Chondrocyte (in vitro differentiated cells): Measurements from ENCODE around the gene OXSR1. TPM values are rescaled to one million over a fixed set of nuclear protein-coding genes. Genes with fewer than 3 reads are reported as not detected.
A peak's percentile ranks its signal among the peaks of the same experiment; 100 is the strongest.
"Not testable (repeated sequence)": the region's sequence is repeated elsewhere in the genome, so short reads cannot be mapped to it uniquely, and the experiment has no call there.

Experiments
- DNase-seq: peaks from one replicate; pipeline ENCODE4 v3.0.0; 2021; ENCODE audit warnings: mixed read lengths, low spot score
- H3K27ac Mint-ChIP-seq: one replicate; pipeline ENCODE4 v1.8.0; 2021; ENCODE audit warnings: mild to moderate bottlenecking, moderate library complexity, mixed read lengths; ENCODE audit not compliant: unreplicated experiment
- H3K27me3 Mint-ChIP-seq: 2 replicates; pipeline ENCODE4 v1.8.0; 2021; ENCODE audit warnings: low read depth, mixed read lengths
- H3K36me3 Mint-ChIP-seq: 2 replicates; pipeline ENCODE4 v1.8.0; 2021; ENCODE audit warnings: low read depth, mixed read lengths
- H3K4me1 Mint-ChIP-seq: 2 replicates; pipeline ENCODE4 v1.8.0; 2021; ENCODE audit warnings: low read depth, mild to moderate bottlenecking, mixed read lengths
- H3K4me3 Mint-ChIP-seq: one replicate; pipeline ENCODE4 v1.8.0; 2021; ENCODE audit warnings: mild to moderate bottlenecking, moderate library complexity, mixed read lengths; ENCODE audit not compliant: unreplicated experiment
- H3K9me3 Mint-ChIP-seq: 2 replicates; pipeline ENCODE4 v1.8.0; 2021; ENCODE audit warnings: low read depth, mixed read lengths
- total RNA-seq: library from RNA; stranded (reverse); gene quantifications from 3 replicates; pipeline ENCODE4 v1.2.1, GENCODE V29; 2021
- TF ChIP-seq, protein P1 (sequence below): fragments of 200-600 bp; sonication (generic); IDR thresholded peaks from 2 replicates; pipeline ENCODE4 v1.5.0; 2021; ENCODE audit warnings: antibody characterized with exemption, mild to moderate bottlenecking, moderate library complexity

OXSR1 gene
- total RNA-seq, 1 donor from 2014 or later, result 76.0 TPM

DNA sequence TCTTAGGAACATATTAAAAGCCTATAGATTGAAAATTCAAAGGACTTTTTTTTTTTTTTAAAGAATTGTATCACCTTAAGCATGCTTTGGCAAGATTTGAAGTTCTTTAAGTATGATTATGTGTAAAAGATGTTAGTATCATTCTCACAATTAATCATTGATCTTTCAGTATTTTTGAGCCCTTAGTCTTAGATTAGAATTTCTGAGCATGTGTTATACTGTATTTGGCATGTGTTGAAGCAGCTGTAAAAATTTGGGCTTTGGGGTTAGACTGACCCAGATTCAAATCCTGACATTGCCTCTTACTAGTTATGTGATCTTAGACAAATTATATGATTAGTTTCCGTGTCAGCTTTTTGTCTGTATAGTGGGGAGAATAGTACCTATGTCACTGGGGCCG lies 6.3 kb downstream of the OXSR1 start:
- TF ChIP-seq, protein P1, sequence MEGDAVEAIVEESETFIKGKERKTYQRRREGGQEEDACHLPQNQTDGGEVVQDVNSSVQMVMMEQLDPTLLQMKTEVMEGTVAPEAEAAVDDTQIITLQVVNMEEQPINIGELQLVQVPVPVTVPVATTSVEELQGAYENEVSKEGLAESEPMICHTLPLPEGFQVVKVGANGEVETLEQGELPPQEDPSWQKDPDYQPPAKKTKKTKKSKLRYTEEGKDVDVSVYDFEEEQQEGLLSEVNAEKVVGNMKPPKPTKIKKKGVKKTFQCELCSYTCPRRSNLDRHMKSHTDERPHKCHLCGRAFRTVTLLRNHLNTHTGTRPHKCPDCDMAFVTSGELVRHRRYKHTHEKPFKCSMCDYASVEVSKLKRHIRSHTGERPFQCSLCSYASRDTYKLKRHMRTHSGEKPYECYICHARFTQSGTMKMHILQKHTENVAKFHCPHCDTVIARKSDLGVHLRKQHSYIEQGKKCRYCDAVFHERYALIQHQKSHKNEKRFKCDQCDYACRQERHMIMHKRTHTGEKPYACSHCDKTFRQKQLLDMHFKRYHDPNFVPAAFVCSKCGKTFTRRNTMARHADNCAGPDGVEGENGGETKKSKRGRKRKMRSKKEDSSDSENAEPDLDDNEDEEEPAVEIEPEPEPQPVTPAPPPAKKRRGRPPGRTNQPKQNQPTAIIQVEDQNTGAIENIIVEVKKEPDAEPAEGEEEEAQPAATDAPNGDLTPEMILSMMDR, result no peak
- Mint-ChIP-seq H3K9me3 (no peaks in the 10 kb centered on the region), H3K27me3 (no peaks in the 10 kb centered on the region), H3K4me3 (no peak overlapping the region), H3K4me1 (peaks cover 80% of the 10 kb centered on the region), H3K36me3 (no peaks in the 10 kb centered on the region), H3K27ac (peak overlapping the region; percentile 43)
- no peak for DNase-seq

DNA sequence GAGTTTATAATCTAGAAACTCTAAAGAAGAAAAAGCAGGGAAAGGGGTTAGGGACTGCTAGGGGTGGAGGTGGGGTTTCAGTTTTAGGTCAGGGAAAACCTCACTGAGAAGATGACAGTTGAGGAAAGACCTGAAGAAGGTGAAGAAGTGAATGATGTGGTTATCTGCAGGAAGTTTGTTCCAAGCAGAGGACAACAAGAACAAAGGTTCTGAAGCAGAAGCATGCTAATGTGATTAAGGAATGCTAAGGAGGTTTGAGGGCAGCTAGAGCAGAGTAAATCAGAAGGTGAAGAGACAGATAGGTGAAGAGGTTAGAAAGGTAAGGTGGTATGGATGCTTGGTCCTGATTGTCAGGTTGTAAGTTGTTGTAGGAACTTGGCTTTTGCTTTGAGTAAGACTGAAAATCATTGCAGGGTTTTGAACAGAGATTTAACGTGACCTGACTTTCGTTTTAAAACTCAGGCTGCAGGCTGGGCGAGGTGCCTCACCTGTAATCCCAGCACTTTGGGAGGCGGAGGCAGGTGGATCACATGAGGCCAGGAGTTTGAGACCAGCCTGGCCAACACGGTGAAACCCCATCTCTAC lies 8.6 kb downstream of the OXSR1 start:
- H3K27ac Mint-ChIP-seq, result peak overlapping the region; percentile 91
- peaks cover 68% of the 10 kb centered on the region for H3K4me1 Mint-ChIP-seq
- no peak for DNase-seq

DNA sequence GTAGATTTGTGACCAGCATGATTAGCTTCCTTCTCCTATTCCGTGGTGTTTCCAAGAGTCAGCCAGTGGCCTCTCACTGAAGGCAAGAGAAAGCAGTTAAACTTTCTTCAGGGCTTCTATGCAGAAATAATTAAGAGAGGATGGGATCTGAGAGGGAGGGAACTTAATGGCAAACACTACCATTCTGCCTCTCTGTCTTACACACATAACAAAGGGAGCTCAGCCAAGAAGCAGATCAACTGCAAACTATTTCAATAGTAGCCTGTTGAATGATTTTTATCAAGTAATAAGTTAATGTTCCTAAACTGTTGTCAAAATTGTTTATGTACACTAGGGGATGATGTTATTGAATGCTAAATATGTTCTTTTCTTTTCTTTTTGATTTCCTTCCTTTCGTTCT lies 11.8 kb downstream of the OXSR1 start:
- peaks cover 1% of the 10 kb centered on the region for H3K36me3 Mint-ChIP-seq
- H3K27ac Mint-ChIP-seq, result peak overlapping the region; percentile 37
- peaks cover 52% of the 10 kb centered on the region for H3K4me1 Mint-ChIP-seq
- H3K27me3 Mint-ChIP-seq, result no peaks in the 10 kb centered on the region
- no peak overlapping the region for H3K4me3 Mint-ChIP-seq
- TF ChIP-seq, protein P1, result no peak
- H3K9me3 Mint-ChIP-seq, result no peaks in the 10 kb centered on the region
- DNase-seq, result no peak

More for the DNA sequence above, 8.6 kb downstream of the OXSR1 start:
- TF ChIP-seq, protein P1, result no peak
- no peaks in the 10 kb centered on the region for H3K9me3 Mint-ChIP-seq
- H3K36me3 Mint-ChIP-seq, result peaks cover 1% of the 10 kb centered on the region
- H3K27me3 Mint-ChIP-seq, result no peaks in the 10 kb centered on the region
- no peak overlapping the region for H3K4me3 Mint-ChIP-seq

DNA sequence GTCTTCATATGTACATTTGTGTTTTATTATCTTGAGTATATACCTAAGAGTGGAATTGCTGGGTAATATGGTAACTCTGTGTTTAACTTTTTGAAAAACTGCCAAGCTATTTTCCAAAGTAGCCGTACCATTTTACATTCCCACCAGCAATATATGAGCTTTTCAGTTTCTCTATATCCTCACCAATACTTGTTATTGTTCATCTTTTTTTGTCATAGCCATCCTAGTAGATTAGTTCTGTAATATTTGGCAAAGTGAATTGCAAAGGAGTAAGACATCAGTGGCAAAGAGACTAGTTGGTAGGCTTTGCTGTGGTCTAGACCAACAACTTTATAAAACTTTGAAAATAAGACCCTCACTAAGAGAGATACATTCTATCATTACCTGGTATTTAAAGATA lies 21.4 kb downstream of the OXSR1 start:
- Mint-ChIP-seq H3K4me3 (no peak overlapping the region), H3K36me3 (peaks cover 19% of the 10 kb centered on the region), H3K4me1 (peaks cover 15% of the 10 kb centered on the region), H3K9me3 (peaks cover 4% of the 10 kb centered on the region), H3K27me3 (no peaks in the 10 kb centered on the region), H3K27ac (no peak overlapping the region)
- TF ChIP-seq, protein P1, result no peak
- DNase-seq, result no peak

DNA sequence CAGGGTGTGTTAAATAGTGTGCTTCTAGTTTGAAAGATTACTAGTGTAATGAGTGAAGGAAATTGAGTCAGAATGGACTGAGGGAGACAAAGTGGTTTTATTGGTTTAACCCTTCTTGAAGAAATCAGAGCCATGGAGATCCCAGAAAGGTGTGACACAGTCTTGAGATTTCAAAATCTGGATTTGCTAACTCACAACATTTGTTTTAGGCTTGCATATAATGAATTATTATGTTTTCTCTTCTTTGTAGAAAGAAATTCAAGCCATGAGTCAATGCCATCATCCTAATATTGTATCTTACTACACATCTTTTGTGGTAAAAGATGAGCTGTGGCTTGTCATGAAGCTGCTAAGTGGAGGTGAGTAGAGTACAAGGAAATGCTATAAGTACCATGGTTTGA lies 25.1 kb downstream of the OXSR1 start:
- Mint-ChIP-seq H3K4me1 (peaks cover 9% of the 10 kb centered on the region), H3K36me3 (peaks cover 18% of the 10 kb centered on the region), H3K9me3 (peaks cover 4% of the 10 kb centered on the region), H3K27me3 (no peaks in the 10 kb centered on the region), H3K27ac (no peak overlapping the region), H3K4me3 (no peak overlapping the region)
- TF ChIP-seq, protein P1, result no peak
- DNase-seq, result no peak

DNA sequence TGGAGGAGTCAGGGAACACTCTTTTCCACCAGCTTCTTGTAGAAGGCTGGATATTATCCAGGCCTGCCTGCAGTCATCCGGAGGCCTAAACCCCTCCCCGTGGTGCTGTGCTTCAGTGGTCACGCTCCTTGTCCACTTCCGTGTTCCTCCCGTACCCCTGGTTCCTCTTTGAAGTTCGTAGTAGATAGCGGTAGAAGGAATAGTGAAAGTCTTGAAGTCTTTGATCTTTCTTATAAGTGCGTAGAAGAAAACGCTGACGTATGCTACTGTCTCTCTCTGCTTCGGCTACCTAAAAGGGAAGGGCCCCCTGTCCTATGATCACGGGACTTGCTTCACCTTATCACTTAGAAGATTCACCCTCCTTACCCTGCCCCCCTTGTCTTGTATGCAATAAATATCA lies 37.6 kb downstream of the OXSR1 start:
- H3K9me3 Mint-ChIP-seq, H3K27me3 Mint-ChIP-seq, H3K27ac Mint-ChIP-seq, H3K4me3 Mint-ChIP-seq: not testable (repeated sequence)
- Mint-ChIP-seq H3K36me3 (peaks cover 17% of the 10 kb centered on the region), H3K4me1 (peaks cover 14% of the 10 kb centered on the region)
- DNase-seq, result peak; percentile 28
